ENCODE data around the gene XCL1.

The XCL1 gene

GRCh38 chr1:168621356-168621755 is 45.0 kb downstream of the XCL1 start:
- TF ChIP-seq CTCF (IDR thresholded peaks at IDR 0.05; ENCODE audit: low read depth, low read length): no peak

GRCh38 chr1:168623003-168623828 is 46.8 kb downstream of the XCL1 start:
- no peak overlapping the region for H3K4me3 ChIP-seq (ENCODE audit: low read depth, low read length)
- TF ChIP-seq CTCF (IDR thresholded peaks at IDR 0.05; ENCODE audit: low read depth, low read length): no peak

More at GRCh38 chr1:168621356-168621755, 45.0 kb downstream of the XCL1 start:
- H3K4me3 ChIP-seq (ENCODE audit: low read depth, low read length): no peak overlapping the region

- H3K4me3 ChIP-seq (ENCODE audit: low read depth, low read length): no peak overlapping the region
- TF ChIP-seq CTCF (IDR thresholded peaks at IDR 0.05; ENCODE audit: low read depth, low read length): no peak
Observed at GRCh38 chr1:168623831-168624230, 47.4 kb downstream of the XCL1 start.

- H3K4me3 ChIP-seq (ENCODE audit: low read depth, low read length): no peak overlapping the region
- TF ChIP-seq CTCF (IDR thresholded peaks at IDR 0.05; ENCODE audit: low read depth, low read length): no peak
Observed at GRCh38 chr1:168626326-168626725, 49.9 kb downstream of the XCL1 start.

- no peak for TF ChIP-seq CTCF (IDR thresholded peaks at IDR 0.05; ENCODE audit: low read depth, low read length)
- no peak overlapping the region for H3K4me3 ChIP-seq (ENCODE audit: low read depth, low read length)
Observed at GRCh38 chr1:168627370-168627769, 51.0 kb downstream of the XCL1 start.

GRCh38 chr1:168628807-168629206 is 52.4 kb downstream of the XCL1 start:
- TF ChIP-seq CTCF (IDR thresholded peaks at IDR 0.05; ENCODE audit: low read depth, low read length): no peak

GRCh38 chr1:168629466-168629865 is 53.1 kb downstream of the XCL1 start:
- no peak for TF ChIP-seq CTCF (IDR thresholded peaks at IDR 0.05; ENCODE audit: low read depth, low read length)
- H3K4me3 ChIP-seq (ENCODE audit: low read depth, low read length): no peak overlapping the region

More at GRCh38 chr1:168628807-168629206, 52.4 kb downstream of the XCL1 start:
- no peak overlapping the region for H3K4me3 ChIP-seq (ENCODE audit: low read depth, low read length)

Data from WI38 (cell line).